Caco-2 (cell line): ENCODE results near the gene NPHP4. TPM values are rescaled to one million over a fixed set of nuclear protein-coding genes. Genes with fewer than 3 reads are reported as not detected.

Experiments
- BruUV-seq: library from RNA; stranded (reverse); fragments of 400-500 nt; replicated peaks from 2 replicates; lab custom pipeline; 2021; lab: Mats Ljungman, UMichigan
- CTCF ChIA-PET: fragments of 300-600 bp; sonication (Branson Sonifier 250); formaldehyde crosslinking; loops from one replicate; lab custom pipeline; 2022; ENCODE audit warnings: antibody characterized with exemption; lab: Charles Lee
- POLR2A ChIA-PET: fragments of 300-600 bp; sonication (Branson Sonifier 250); formaldehyde crosslinking; loops from one replicate; lab custom pipeline; 2022; ENCODE audit warnings: antibody characterized with exemption; lab: Charles Lee
- DNase-seq, 2 experiments: peaks; one replicate each; pipeline versions ENCODE4 v3.0.0 to v3.0.0-alpha.2; 2020 to 2022
- H3K27me3 ChIP-seq: replicated peaks from 2 replicates; pipeline ENCODE4 v1.6.0; 2011; ENCODE audit warnings: low read length; ENCODE audit not compliant: control insufficient read depth, insufficient read depth
- H3K36me3 ChIP-seq: 2 replicates; pipeline ENCODE4 v1.5.1; 2011; ENCODE audit warnings: low read length; ENCODE audit not compliant: control insufficient read depth, insufficient read depth
- H3K4me1 ChIP-seq: fragments of 250-450 bp; sonication (Bioruptor Pico); 2 replicates; pipeline ENCODE4 v1.5.1; 2020; ENCODE audit warnings: mild to moderate bottlenecking
- H3K4me3 ChIP-seq: 2 replicates; pipeline ENCODE4 v1.5.1; 2011; ENCODE audit warnings: low read depth, mild to moderate bottlenecking, control low read depth, low read length
- H3K9me3 ChIP-seq: fragments of 250-450 bp; sonication (Bioruptor Pico); 2 replicates; pipeline ENCODE4 v1.5.1; 2020; ENCODE audit warnings: mild to moderate bottlenecking, moderate library complexity
- H3K27ac Mint-ChIP-seq: one replicate; pipeline ENCODE4 v1.8.0; 2022; ENCODE audit warnings: mixed read lengths; ENCODE audit not compliant: unreplicated experiment
- H3K27me3 Mint-ChIP-seq: one replicate; pipeline ENCODE4 v1.8.0; 2022; ENCODE audit warnings: mixed read lengths; ENCODE audit not compliant: insufficient read depth, unreplicated experiment
- H3K36me3 Mint-ChIP-seq: one replicate; pipeline ENCODE4 v1.8.0; 2022; ENCODE audit warnings: mild to moderate bottlenecking, mixed read lengths; ENCODE audit not compliant: insufficient read depth, unreplicated experiment
- H3K4me1 Mint-ChIP-seq: one replicate; pipeline ENCODE4 v1.8.0; 2022; ENCODE audit warnings: low read depth, mixed read lengths; ENCODE audit not compliant: unreplicated experiment
- H3K4me3 Mint-ChIP-seq: one replicate; pipeline ENCODE4 v1.8.0; 2022; ENCODE audit warnings: mild to moderate bottlenecking, moderate library complexity, mixed read lengths; ENCODE audit not compliant: unreplicated experiment
- H3K9me3 Mint-ChIP-seq: one replicate; pipeline ENCODE4 v1.8.0; 2022; ENCODE audit warnings: mixed read lengths; ENCODE audit not compliant: unreplicated experiment
- intact Hi-C: fragments of 100-400 bp; cut with micrococcal nuclease; formaldehyde crosslinking; loops from one replicate; pipeline ENCODE4 v1.10.0; 2022; ENCODE audit not compliant: unreplicated experiment
- total RNA-seq: library from RNA; stranded (reverse); gene quantifications from 2 replicates; pipeline ENCODE4 v1.2.3, GENCODE V29; 2022
- TF ChIP-seq, protein P1 (sequence below), 2 experiments: fragments of 200-600 bp in 1 of 2; IDR thresholded peaks; 1 replicate in 1 of 2; 2 replicates in 1 of 2; pipeline versions ENCODE4 v1.5.1 to v1.8.0; 2011 to 2022; ENCODE audit warnings: antibody characterized with exemption in 1 of 2, control low read depth in 1 of 2, inconsistent platforms in 1 of 2, low read depth in 1 of 2, low read length in 1 of 2, mild to moderate bottlenecking in 1 of 2, moderate library complexity in 1 of 2; ENCODE audit not compliant: insufficient read depth in 1 of 2, severe bottlenecking in 1 of 2, unreplicated experiment in 1 of 2

The NPHP4 gene
- total RNA-seq, 1 experiment from 2014 or later: 12.3 TPM

DNA sequence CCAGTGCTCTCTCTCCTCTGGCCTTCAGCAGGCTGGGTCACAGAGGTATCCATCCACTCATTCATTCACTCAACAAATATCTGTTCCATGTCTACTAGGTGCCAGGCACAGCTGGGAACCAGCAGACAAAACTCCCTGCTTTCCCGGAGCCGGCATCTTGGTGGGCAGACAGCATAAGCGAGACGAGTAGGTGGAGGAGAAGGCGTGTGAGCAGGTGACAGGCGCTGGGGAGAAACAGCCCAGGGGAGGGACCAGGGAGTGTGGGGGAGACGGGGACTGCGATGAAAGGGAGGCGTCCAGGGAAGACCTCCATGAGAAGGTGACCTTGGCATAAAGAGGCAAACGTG, 42.5 kb upstream of the NPHP4 start:
- Mint-ChIP-seq H3K9me3 (no peaks in the 10 kb centered on the region), H3K27ac (no peak overlapping the region), H3K4me3 (no peak overlapping the region), H3K27me3 (no peaks in the 10 kb centered on the region), H3K36me3 (peaks cover 5% of the 10 kb centered on the region), H3K4me1 (no peaks in the 10 kb centered on the region)
- no peaks in the 10 kb centered on the region for H3K36me3 ChIP-seq
- no peaks in the 10 kb centered on the region for H3K4me1 ChIP-seq
- TF ChIP-seq, protein P1, sequence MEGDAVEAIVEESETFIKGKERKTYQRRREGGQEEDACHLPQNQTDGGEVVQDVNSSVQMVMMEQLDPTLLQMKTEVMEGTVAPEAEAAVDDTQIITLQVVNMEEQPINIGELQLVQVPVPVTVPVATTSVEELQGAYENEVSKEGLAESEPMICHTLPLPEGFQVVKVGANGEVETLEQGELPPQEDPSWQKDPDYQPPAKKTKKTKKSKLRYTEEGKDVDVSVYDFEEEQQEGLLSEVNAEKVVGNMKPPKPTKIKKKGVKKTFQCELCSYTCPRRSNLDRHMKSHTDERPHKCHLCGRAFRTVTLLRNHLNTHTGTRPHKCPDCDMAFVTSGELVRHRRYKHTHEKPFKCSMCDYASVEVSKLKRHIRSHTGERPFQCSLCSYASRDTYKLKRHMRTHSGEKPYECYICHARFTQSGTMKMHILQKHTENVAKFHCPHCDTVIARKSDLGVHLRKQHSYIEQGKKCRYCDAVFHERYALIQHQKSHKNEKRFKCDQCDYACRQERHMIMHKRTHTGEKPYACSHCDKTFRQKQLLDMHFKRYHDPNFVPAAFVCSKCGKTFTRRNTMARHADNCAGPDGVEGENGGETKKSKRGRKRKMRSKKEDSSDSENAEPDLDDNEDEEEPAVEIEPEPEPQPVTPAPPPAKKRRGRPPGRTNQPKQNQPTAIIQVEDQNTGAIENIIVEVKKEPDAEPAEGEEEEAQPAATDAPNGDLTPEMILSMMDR (IDR thresholded peaks at IDR 0.05; ENCODE audit: insufficient read depth in 1 of 2, low read depth in 1 of 2, low read length in 1 of 2, severe bottlenecking in 1 of 2, unreplicated experiment in 1 of 2): no peak
- no TSS peak for BruUV-seq
- H3K4me3 ChIP-seq: no peak overlapping the region
- no peaks in the 10 kb centered on the region for H3K27me3 ChIP-seq
- ChIA-PET CTCF (interaction anchor here (0.6 to 1.5 kb wide), 6 partner anchors 9 to 216 kb away, joined by 3 to 5 read pairs (median 4); partner anchors contain the start of genes KCNAB2 and NPHP4), POLR2A (no interaction called here)
- DNase-seq: no peak
- intact Hi-C loops: no loop called here
- no peaks in the 10 kb centered on the region for H3K9me3 ChIP-seq

DNA sequence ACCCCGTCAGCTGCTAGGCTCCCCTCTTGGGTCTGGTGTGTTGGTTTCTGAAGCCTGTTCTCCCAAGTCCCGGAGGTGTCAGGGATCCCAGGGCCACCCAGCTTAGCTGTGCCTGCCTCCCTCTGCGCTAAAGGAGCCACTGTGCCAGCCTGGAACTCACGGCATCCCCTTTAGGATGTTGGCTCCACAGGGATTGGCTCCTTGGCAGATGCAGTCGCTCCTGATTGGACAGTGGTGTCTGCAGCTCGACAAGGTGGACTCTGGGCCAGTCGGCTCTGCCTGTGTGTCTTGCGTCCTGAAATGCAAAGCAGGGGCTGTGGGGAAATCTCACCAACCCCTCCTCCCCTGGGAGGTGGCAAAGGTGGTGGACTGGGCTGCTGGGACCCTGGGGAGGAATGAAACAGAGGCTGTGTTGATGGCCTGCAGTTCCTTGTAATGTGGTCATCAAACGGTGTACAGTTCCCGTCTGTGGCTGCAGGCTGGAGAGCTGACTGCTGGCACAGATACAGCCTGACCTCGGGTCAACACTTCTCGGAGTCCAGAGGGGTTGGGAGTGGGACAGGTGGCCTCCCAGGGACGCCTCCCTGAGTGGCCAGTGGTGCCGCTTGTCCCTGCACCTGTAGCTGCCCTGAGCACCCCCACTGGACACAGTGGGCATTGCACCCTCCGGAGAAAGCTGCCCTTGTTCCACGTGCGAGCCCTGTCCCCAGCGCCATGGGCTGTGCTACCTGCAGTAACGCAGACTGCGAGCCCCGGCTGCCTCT, 41.9 kb upstream of the NPHP4 start:
- CTCF ChIA-PET: interaction anchor here (0.6 to 1.5 kb wide), 7 partner anchors 8 to 216 kb away, joined by 3 to 5 read pairs (median 3); partner anchors contain the start of genes KCNAB2 and NPHP4

DNA sequence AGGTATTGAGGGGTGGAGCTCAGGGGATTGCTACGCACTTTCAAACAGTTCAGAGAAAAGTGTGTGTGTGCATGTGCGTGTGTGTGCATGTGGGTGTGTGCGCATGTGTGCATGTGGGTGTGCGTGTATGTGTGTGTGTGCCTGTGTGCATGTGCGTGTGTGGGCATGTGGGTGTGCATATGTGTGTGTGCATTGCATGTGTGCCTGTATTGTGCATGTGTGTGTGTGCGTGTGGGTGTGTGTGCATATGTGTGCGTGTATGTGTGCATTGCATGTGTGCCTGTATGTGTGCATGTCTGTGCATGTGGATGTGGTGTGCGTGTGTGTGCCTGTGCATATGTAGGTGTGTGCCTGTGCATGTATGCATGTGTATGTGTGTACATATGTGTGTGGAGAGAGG, 40.9 kb upstream of the NPHP4 start:
- Mint-ChIP-seq H3K4me3 (no peak overlapping the region), H3K27me3 (no peaks in the 10 kb centered on the region), H3K36me3 (peaks cover 5% of the 10 kb centered on the region), H3K4me1 (no peaks in the 10 kb centered on the region), H3K9me3 (no peaks in the 10 kb centered on the region), H3K27ac (no peak overlapping the region)
- CTCF ChIA-PET: interaction anchor here (1.0 to 1.2 kb wide), 2 partner anchors 11 to 24 kb away, joined by 3 read pairs; no protein-coding TSS in a partner anchor
- no peaks in the 10 kb centered on the region for H3K9me3 ChIP-seq
- H3K27me3 ChIP-seq: no peaks in the 10 kb centered on the region
- POLR2A ChIA-PET: no interaction called here
- no peak for DNase-seq
- TF ChIP-seq, protein P1 (IDR thresholded peaks at IDR 0.05; ENCODE audit: insufficient read depth in 1 of 2, low read depth in 1 of 2, low read length in 1 of 2, severe bottlenecking in 1 of 2, unreplicated experiment in 1 of 2): no peak
- intact Hi-C loops: no loop called here
- no TSS peak for BruUV-seq
- H3K36me3 ChIP-seq: no peaks in the 10 kb centered on the region
- H3K4me3 ChIP-seq: no peak overlapping the region
- no peaks in the 10 kb centered on the region for H3K4me1 ChIP-seq

More for the DNA sequence above, 41.9 kb upstream of the NPHP4 start:
- no peak overlapping the region for H3K4me3 Mint-ChIP-seq
- no TSS peak for BruUV-seq
- Histone ChIP-seq H3K4me1 (no peaks in the 10 kb centered on the region), H3K9me3 (no peaks in the 10 kb centered on the region), H3K27me3 (no peaks in the 10 kb centered on the region), H3K4me3 (no peak overlapping the region), H3K36me3 (no peaks in the 10 kb centered on the region)
- peak in 1 of 2 experiments; percentile 62 for DNase-seq
- TF ChIP-seq, protein P1 (IDR thresholded peaks at IDR 0.05; ENCODE audit: insufficient read depth in 1 of 2, low read depth in 1 of 2, low read length in 1 of 2, severe bottlenecking in 1 of 2, unreplicated experiment in 1 of 2): peak; percentile 53 to 58
- H3K27ac Mint-ChIP-seq: no peak overlapping the region
- no peaks in the 10 kb centered on the region for H3K27me3 Mint-ChIP-seq
- peaks cover 5% of the 10 kb centered on the region for H3K36me3 Mint-ChIP-seq
- H3K9me3 Mint-ChIP-seq: no peaks in the 10 kb centered on the region
- intact Hi-C loops: no loop called here
- POLR2A ChIA-PET: no interaction called here
- no peaks in the 10 kb centered on the region for H3K4me1 Mint-ChIP-seq
